ENCODE results near the gene STK40.

The STK40 gene

GRCh38 chr1:36397378-36398230 lies 11.9 kb upstream of the STK40 start, which contains the start of gene LSM10:
Gene LSM10 (minus strand): TSS chr1:36397908. CDS start chr1:36394129, 3,779 bp downstream.
- peak; percentile 85 for DNase-seq

GRCh38 chr1:36397083-36397377 lies 11.3 kb upstream of the STK40 start:
- DNase-seq = no peak

GRCh38 chr1:36396359-36396758 lies 10.6 kb upstream of the STK40 start:
- DNase-seq = no peak

- DNase-seq = no peak
Observed at GRCh38 chr1:36393686-36394085, 8.0 kb upstream of the STK40 start.

GRCh38 chr1:36392836-36393235 lies 7.1 kb upstream of the STK40 start:
- DNase-seq = no peak

GRCh38 chr1:36391271-36391670 lies 5.5 kb upstream of the STK40 start:
- DNase-seq = no peak

- no peak for DNase-seq
Observed at GRCh38 chr1:36390411-36390810, 4.7 kb upstream of the STK40 start.

- DNase-seq = no peak
Observed at GRCh38 chr1:36389999-36390398, 4.3 kb upstream of the STK40 start.

- DNase-seq = no peak
Observed at GRCh38 chr1:36389261-36389660, 3.5 kb upstream of the STK40 start.

- DNase-seq = no peak
Observed at GRCh38 chr1:36387141-36387949, 1.6 kb upstream of the STK40 start.

GRCh38 chr1:36386265-36387140 lies 779 bp upstream of the STK40 start:
- peak; percentile 80 for DNase-seq

- peak; percentile 58 for DNase-seq
Observed at GRCh38 chr1:36384542-36385409, 948 bp downstream of the STK40 start.

- DNase-seq = no peak
Observed at GRCh38 chr1:36383240-36383639, 2.5 kb downstream of the STK40 start.

- no peak for DNase-seq
Observed at GRCh38 chr1:36382669-36383068, 3.1 kb downstream of the STK40 start.

GRCh38 chr1:36382231-36382630 lies 3.5 kb downstream of the STK40 start:
- DNase-seq = no peak

- no peak for DNase-seq
Observed at GRCh38 chr1:36381405-36381804, 4.3 kb downstream of the STK40 start.

- no peak for DNase-seq
Observed at GRCh38 chr1:36380782-36381181, 4.9 kb downstream of the STK40 start.

GRCh38 chr1:36380143-36380619 lies 5.5 kb downstream of the STK40 start:
- no peak for DNase-seq

GRCh38 chr1:36377791-36378492 lies 7.8 kb downstream of the STK40 start:
- DNase-seq = no peak

- no peak for DNase-seq
Observed at GRCh38 chr1:36372617-36373016, 13.1 kb downstream of the STK40 start.
